Fibroblast of the aortic adventitia (primary cell): ENCODE measurements around the gene F11. TPM values are rescaled to one million over a fixed set of nuclear protein-coding genes. Genes with fewer than 3 reads are reported as not detected.

Source experiments
- DNase-seq: peaks from one replicate; pipeline ENCODE4 v3.0.0-alpha.2; 2010; ENCODE audit warnings: low read depth
- H3K4me3 ChIP-seq: 2 replicates; pipeline ENCODE4 v1.5.1; 2011; ENCODE audit warnings: low read depth, mild to moderate bottlenecking, control low read depth, low read length, moderate library complexity
- CTCF ChIP-seq: IDR thresholded peaks from 2 replicates; pipeline ENCODE4 v1.5.1; 2011; ENCODE audit warnings: mild to moderate bottlenecking, low read length, control low read depth, inconsistent platforms; ENCODE audit not compliant: insufficient read depth
- total RNA-seq: library from RNA; depleted of rRNA; stranded (reverse); fragments of >200 nt; gene quantifications from 2 replicates; pipeline ENCODE4 v1.2.3, GENCODE V29; 2012; ENCODE audit warnings: low replicate concordance

Gene F11
- total RNA-seq, 1 donor = not detected

GRCh38 chr4:186227221-186227620 lies 38.8 kb upstream of the F11 start, which contains the start of gene KLKB1:
KLKB1 (plus strand) TSS chr4:186227507; CDS start chr4:186228196, 689 bp downstream.
- no peak within 1 kb of the TSS for H3K4me3 ChIP-seq
- TF ChIP-seq CTCF = no peak
- DNase-seq = no peak

DNA sequence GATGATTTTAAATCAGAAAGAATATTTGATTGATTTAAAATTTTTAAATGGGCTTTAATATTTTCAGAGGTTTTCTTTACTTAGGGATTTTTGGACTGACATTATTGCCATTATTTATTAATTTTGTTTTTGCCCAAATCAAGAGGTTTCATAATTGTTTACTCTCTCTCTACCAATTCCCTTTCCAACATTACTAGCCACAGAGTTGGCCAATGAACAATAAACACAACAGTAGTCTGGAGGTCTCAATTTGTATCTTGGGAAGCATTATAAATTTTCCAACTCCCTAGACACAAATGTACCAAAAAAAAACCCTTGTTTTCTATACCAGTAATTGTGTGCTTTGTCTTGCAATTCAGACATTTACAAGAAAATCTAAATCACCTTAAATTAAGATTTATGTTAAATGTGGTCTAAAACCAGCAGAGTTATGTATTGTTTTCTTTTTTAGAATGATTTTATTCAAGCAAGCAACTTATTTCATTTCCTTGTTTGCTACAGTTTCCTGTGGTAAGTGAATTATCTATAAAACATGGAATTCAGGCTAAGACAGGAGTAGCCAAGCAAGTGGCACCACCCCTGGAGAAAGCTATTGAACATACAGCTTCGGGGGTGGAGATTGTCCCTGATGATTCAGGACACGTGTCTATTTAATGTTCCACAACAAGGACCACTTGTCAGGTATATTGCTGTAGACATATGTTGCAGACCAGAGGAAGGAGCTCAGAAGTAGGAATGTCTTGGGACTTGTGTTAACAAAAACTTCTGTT lies 38.1 kb upstream of the F11 start:
- TF ChIP-seq CTCF = no peak
- DNase-seq = no peak

GRCh38 chr4:186228514-186228894 lies 37.5 kb upstream of the F11 start:
- no peak for TF ChIP-seq CTCF
- no peak for DNase-seq
- no peak overlapping the region for H3K4me3 ChIP-seq

More for the DNA sequence above, 38.1 kb upstream of the F11 start:
- no peak overlapping the region for H3K4me3 ChIP-seq

- H3K4me3 ChIP-seq = no peak overlapping the region
- no peak for DNase-seq
- TF ChIP-seq CTCF = no peak
Observed at GRCh38 chr4:186234367-186234766, 31.6 kb upstream of the F11 start.

DNA sequence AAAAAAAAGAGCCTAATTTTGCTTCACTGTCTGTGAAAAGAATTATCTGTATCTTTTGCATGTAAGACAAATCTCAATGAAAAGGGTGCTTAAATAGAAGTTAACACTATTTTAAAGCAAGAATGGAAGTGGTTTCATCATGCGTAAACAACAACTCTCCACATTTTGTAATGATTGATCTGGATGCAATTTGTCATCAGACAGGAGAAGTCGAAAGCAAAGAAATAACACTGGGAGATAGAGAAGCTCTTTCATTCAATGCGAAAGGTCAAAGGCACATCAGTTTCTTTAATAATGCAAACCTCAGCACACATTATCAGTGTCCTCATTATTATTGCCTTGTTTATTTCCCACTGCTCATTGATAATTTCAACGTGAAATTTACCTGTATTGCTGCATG lies 29.9 kb upstream of the F11 start:
- DNase-seq = no peak
- no peak for TF ChIP-seq CTCF
- no peak overlapping the region for H3K4me3 ChIP-seq

DNA sequence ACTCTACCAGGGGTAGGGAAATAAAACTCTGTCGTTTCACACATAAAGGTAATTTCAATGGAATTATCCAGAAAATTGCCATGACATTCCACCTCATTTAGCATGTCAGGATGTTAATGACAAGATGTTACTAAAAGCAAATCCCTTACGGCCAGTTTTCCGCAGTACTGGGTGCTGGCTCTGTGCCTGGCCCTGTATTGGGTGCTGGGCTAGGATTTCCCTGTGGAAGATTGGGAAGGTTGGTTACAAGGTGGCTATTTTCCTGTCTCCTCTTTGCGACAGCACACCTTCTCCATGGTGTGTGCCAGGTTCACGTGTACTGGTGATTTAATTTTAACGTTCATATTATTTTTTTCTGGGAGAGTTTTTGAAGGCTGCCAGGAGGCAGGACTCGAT lies 25.5 kb upstream of the F11 start:
- no peak for TF ChIP-seq CTCF
- DNase-seq = no peak
- H3K4me3 ChIP-seq = no peak overlapping the region

DNA sequence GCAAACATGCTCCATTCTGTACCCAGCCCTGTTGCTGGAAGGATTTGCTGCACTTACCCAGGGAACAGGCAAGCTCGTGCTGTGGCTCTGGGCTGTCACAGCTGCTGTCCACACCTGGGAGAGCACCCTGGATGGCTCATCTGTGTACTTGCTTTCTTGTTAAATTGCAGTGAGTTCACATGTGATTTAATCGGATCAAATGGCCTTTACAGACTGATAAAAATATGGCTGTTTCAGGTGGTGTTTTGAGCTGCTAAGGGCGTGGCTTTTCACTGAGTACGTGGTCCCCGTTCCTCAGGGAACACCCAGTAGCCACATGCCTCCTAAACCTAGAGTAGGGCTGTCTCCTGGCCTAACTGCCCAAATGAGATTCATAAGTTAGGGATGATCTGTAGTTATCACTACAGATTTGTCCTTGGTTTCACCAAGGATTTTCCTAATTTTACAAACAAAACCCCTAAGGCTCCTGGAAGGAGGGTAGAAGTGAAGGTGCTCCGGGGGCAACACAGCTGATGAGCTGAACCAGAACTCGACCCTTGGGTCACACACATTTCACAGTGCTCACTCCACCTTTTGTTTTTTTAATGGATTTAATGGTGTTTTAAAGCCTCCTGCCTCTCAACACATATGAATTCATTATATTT lies 25.0 kb upstream of the F11 start:
- DNase-seq = no peak
- H3K4me3 ChIP-seq = no peak overlapping the region
- no peak for TF ChIP-seq CTCF
